Glutamatergic neuron (in vitro differentiated cells): ENCODE measurements around the gene PFKL. TPM values are rescaled to one million over a fixed set of nuclear protein-coding genes. Genes with fewer than 3 reads are reported as not detected.

Experiments used
- DNase-seq: peaks from one replicate; pipeline ENCODE4 v3.0.0; 2022
- H3K27ac Mint-ChIP-seq: one replicate; pipeline ENCODE4 v1.8.0; 2020; ENCODE audit warnings: mild to moderate bottlenecking, mixed read lengths, inconsistent platforms; ENCODE audit not compliant: unreplicated experiment
- H3K27me3 Mint-ChIP-seq: one replicate; pipeline ENCODE4 v1.8.0; 2020; ENCODE audit warnings: mild to moderate bottlenecking, moderate library complexity, mixed read lengths, inconsistent platforms; ENCODE audit not compliant: unreplicated experiment
- H3K36me3 Mint-ChIP-seq: one replicate; pipeline ENCODE4 v1.8.0; 2020; ENCODE audit warnings: mild to moderate bottlenecking, mixed read lengths, inconsistent platforms; ENCODE audit not compliant: unreplicated experiment
- H3K4me1 Mint-ChIP-seq: one replicate; pipeline ENCODE4 v1.8.0; 2020; ENCODE audit warnings: mild to moderate bottlenecking, low read depth, mixed read lengths, inconsistent platforms; ENCODE audit not compliant: unreplicated experiment
- H3K4me3 Mint-ChIP-seq: one replicate; pipeline ENCODE4 v1.8.0; 2020; ENCODE audit warnings: mild to moderate bottlenecking, mixed read lengths, inconsistent platforms; ENCODE audit not compliant: unreplicated experiment
- H3K9me3 Mint-ChIP-seq: one replicate; pipeline ENCODE4 v1.8.0; 2020; ENCODE audit warnings: mild to moderate bottlenecking, moderate library complexity, mixed read lengths, inconsistent platforms; ENCODE audit not compliant: unreplicated experiment
- total RNA-seq: library from RNA; stranded (reverse); fragmentation: NEBNext Ultra II Directional; extraction: Animal tissue kit (Norgen Biotek cat#: 25700); gene quantifications from one replicate; pipeline ENCODE4 v1.2.1, GENCODE V29; 2021; ENCODE audit not compliant: unreplicated experiment
- TF ChIP-seq, protein P1 (sequence below): fragments of 200-600 bp; sonication (generic); IDR thresholded peaks from one replicate; pipeline ENCODE4 v1.5.0; 2021; ENCODE audit not compliant: partially characterized antibody, unreplicated experiment

Gene PFKL
- total RNA-seq, 1 donor from 2014 or later: 48.6 TPM

GRCh38 chr21:44331650-44332307 lies 31.9 kb downstream of the PFKL start:
- TF ChIP-seq, protein P1, sequence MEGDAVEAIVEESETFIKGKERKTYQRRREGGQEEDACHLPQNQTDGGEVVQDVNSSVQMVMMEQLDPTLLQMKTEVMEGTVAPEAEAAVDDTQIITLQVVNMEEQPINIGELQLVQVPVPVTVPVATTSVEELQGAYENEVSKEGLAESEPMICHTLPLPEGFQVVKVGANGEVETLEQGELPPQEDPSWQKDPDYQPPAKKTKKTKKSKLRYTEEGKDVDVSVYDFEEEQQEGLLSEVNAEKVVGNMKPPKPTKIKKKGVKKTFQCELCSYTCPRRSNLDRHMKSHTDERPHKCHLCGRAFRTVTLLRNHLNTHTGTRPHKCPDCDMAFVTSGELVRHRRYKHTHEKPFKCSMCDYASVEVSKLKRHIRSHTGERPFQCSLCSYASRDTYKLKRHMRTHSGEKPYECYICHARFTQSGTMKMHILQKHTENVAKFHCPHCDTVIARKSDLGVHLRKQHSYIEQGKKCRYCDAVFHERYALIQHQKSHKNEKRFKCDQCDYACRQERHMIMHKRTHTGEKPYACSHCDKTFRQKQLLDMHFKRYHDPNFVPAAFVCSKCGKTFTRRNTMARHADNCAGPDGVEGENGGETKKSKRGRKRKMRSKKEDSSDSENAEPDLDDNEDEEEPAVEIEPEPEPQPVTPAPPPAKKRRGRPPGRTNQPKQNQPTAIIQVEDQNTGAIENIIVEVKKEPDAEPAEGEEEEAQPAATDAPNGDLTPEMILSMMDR: no peak
- Mint-ChIP-seq H3K27ac (peak overlapping the region; percentile 65), H3K36me3 (no peaks in the 10 kb centered on the region), H3K4me3 (peak overlapping the region; percentile 55), H3K27me3 (peaks cover 13% of the 10 kb centered on the region), H3K4me1 (peaks cover 8% of the 10 kb centered on the region), H3K9me3 (peaks cover 6% of the 10 kb centered on the region)
- peak; percentile 65 for DNase-seq

DNA sequence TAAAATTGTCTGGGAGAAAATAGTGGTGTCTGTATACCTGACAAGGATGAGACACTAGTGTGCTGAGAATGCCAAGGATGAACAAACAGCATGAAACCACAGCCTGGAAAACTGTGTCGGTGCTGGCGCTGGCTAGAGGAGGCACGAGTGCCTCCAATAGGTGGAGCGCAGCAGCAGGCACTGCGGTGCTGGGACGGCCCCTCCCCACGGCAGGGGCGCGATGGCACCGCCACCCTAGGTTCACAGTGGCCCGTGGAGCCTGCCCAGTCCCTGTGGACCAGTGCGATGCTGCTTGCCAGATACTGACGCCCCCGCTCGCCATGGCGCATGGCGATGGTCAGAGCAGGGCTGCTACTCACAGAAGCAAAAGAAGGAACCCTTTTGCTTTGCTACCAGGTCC lies 32.5 kb downstream of the PFKL start:
- DNase-seq: no peak
- no peak overlapping the region for H3K4me3 Mint-ChIP-seq
- no peak overlapping the region for H3K27ac Mint-ChIP-seq
- peaks cover 14% of the 10 kb centered on the region for H3K27me3 Mint-ChIP-seq
- H3K4me1 Mint-ChIP-seq: peaks cover 14% of the 10 kb centered on the region
- H3K9me3 Mint-ChIP-seq: peaks cover 6% of the 10 kb centered on the region
- TF ChIP-seq, protein P1: no peak
- H3K36me3 Mint-ChIP-seq: no peaks in the 10 kb centered on the region

GRCh38 chr21:44332965-44333364 lies 33.1 kb downstream of the PFKL start:
- TF ChIP-seq, protein P1: no peak
- peaks cover 16% of the 10 kb centered on the region for H3K27me3 Mint-ChIP-seq
- H3K9me3 Mint-ChIP-seq: peaks cover 8% of the 10 kb centered on the region
- no peak overlapping the region for H3K27ac Mint-ChIP-seq
- H3K4me3 Mint-ChIP-seq: no peak overlapping the region
- DNase-seq: no peak
- peaks cover 20% of the 10 kb centered on the region for H3K4me1 Mint-ChIP-seq
- H3K36me3 Mint-ChIP-seq: no peaks in the 10 kb centered on the region

DNA sequence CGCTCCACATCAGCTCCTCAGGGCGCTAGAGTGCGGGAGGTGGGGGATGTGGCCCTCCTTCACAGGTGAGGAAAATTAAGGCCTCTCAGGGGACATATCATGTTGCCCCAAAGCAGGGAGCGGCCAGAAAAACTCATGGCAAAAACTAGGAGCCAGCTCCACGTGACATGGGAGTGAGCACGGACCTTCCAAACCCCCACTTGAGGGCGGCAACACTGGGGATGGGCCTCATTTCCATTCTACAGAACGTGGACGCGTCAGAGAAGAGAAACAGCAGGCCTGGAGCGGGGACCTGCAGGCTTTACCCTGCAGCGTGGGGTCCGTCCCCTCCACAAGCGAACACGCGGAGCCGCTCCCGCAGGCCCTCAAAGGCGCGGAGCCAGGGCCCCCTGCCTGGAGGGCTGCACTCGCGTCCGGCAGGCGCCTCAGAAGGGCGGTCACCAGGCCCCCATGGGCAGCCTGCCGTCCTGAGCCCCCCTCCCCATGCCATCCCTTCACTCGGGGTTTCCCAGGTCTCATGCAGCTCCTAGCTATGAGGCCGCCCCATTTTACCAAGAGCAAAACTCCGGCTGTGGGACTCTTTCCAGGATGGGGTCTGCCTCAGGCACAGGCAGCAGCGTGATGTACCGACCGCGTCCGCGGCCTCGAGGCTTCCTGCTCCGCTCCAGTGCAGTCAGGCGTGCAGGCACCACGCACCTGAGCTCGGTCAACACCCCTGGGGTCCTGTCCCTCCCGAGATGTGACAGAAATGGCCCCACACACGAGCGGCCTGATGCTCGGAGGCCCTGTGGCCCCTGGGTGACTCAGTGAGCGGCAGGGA lies 33.9 kb downstream of the PFKL start:
- TF ChIP-seq, protein P1: no peak
- Mint-ChIP-seq H3K36me3 (no peaks in the 10 kb centered on the region), H3K27ac (no peak overlapping the region), H3K4me3 (no peak overlapping the region), H3K4me1 (peaks cover 20% of the 10 kb centered on the region), H3K9me3 (peaks cover 8% of the 10 kb centered on the region), H3K27me3 (peaks cover 17% of the 10 kb centered on the region)
- DNase-seq: no peak
